Kidney tubule cell (primary cell): ENCODE results near the gene DENND2A.
"Not testable (repeated sequence)": the region's sequence is repeated elsewhere in the genome, so short reads cannot be mapped to it uniquely, and the experiment has no call there.

Source experiments
- DNase-seq: peaks from one replicate; pipeline ENCODE4 v3.0.0-alpha.2; 2018; ENCODE audit warnings: low spot score

Gene DENND2A

GRCh38 chr7:140544388-140544826, 96.2 kb downstream of the DENND2A start:
- DNase-seq, result no peak

- no peak for DNase-seq
These were observed 98.4 kb downstream of the DENND2A start for GRCh38 chr7:140542228-140542603.

- DNase-seq, result peak; percentile 88
These were observed 98.9 kb downstream of the DENND2A start for GRCh38 chr7:140541513-140542227.

- DNase-seq, result no peak
These were observed 99.5 kb downstream of the DENND2A start for GRCh38 chr7:140541176-140541512.

- no peak for DNase-seq
These were observed 100.4 kb downstream of the DENND2A start for GRCh38 chr7:140540136-140540777.

- no peak for DNase-seq
These were observed 101.2 kb downstream of the DENND2A start for GRCh38 chr7:140539461-140539860.

GRCh38 chr7:140537750-140538482, 102.7 kb downstream of the DENND2A start:
- DNase-seq, result no peak

GRCh38 chr7:140534743-140535142, 105.9 kb downstream of the DENND2A start:
- DNase-seq, result no peak

- no peak for DNase-seq
These were observed 107.2 kb downstream of the DENND2A start for GRCh38 chr7:140533394-140533872.

GRCh38 chr7:140529428-140529827, 111.2 kb downstream of the DENND2A start:
- DNase-seq, result not testable (repeated sequence)

- peak; percentile 54 for DNase-seq
These were observed 113.6 kb downstream of the DENND2A start for GRCh38 chr7:140526787-140527664.

GRCh38 chr7:140526214-140526613, 114.4 kb downstream of the DENND2A start:
- DNase-seq, result no peak

GRCh38 chr7:140525743-140526142, 114.9 kb downstream of the DENND2A start:
- DNase-seq, result peak; percentile 59

GRCh38 chr7:140521421-140521820, 119.2 kb downstream of the DENND2A start:
- no peak for DNase-seq

- DNase-seq, result no peak
These were observed 121.6 kb downstream of the DENND2A start for GRCh38 chr7:140519007-140519399.

- DNase-seq, result no peak
These were observed 122.1 kb downstream of the DENND2A start for GRCh38 chr7:140518370-140519006.

GRCh38 chr7:140517546-140518369, 122.9 kb downstream of the DENND2A start:
- peak; percentile 88 for DNase-seq

GRCh38 chr7:140512317-140513000, 128.2 kb downstream of the DENND2A start:
- DNase-seq, result peak; percentile 69

GRCh38 chr7:140509789-140510188, 130.8 kb downstream of the DENND2A start:
- no peak for DNase-seq

- not testable (repeated sequence) for DNase-seq
These were observed 133.1 kb downstream of the DENND2A start for GRCh38 chr7:140507556-140507955.
